Thymus (tissue), 11 donors: ENCODE results near the gene RAB40B. TPM values are rescaled to one million over a fixed set of nuclear protein-coding genes. Genes with fewer than 3 reads are reported as not detected.

ENCODE experiments used
- DNase-seq, 9 donors: peaks; one replicate each; pipeline ENCODE4 v3.0.0-alpha.2; 2013; ENCODE audit warnings: low spot score in 9 of 9, low read depth in 6 of 9, missing footprints in 1 of 9
- H3K27ac ChIP-seq, 2 donors: one replicate each; pipeline ENCODE4 v1.5.1; 2013; ENCODE audit warnings: control low read depth in 1 of 2, low read depth in 1 of 2, low read length in 1 of 2, mild to moderate bottlenecking in 1 of 2, moderate library complexity in 1 of 2
- H3K27me3 ChIP-seq, 2 donors: one replicate each; pipeline ENCODE4 v1.5.1; 2013; ENCODE audit warnings: low read length in 1 of 2; ENCODE audit not compliant: control insufficient read depth in 2 of 2, insufficient read depth in 1 of 2
- H3K36me3 ChIP-seq, 2 donors: one replicate each; pipeline ENCODE4 v1.5.1; 2013; ENCODE audit warnings: low read length in 1 of 2, mild to moderate bottlenecking in 1 of 2, moderate library complexity in 1 of 2; ENCODE audit not compliant: control insufficient read depth in 2 of 2, insufficient read depth in 2 of 2
- H3K4me1 ChIP-seq, 2 donors: one replicate each; pipeline ENCODE4 v1.5.1; 2013; ENCODE audit warnings: low read length in 2 of 2; ENCODE audit not compliant: control insufficient read depth in 2 of 2, insufficient read depth in 2 of 2
- H3K4me3 ChIP-seq, 2 donors: one replicate each; pipeline ENCODE4 v1.5.1; 2013; ENCODE audit warnings: low read length in 2 of 2, control low read depth in 1 of 2, mild to moderate bottlenecking in 1 of 2
- H3K9me3 ChIP-seq, 2 donors: one replicate each; pipeline ENCODE4 v1.5.1; 2013; ENCODE audit warnings: low read length in 1 of 2, mild to moderate bottlenecking in 1 of 2; ENCODE audit not compliant: control insufficient read depth in 2 of 2, insufficient read depth in 1 of 2
- WGBS: extraction: QIAGEN DNeasy Blood & Tissue Kit; methylation state at CpG from one replicate; pipeline ENCODE4 v1.1.7; 2013; 5-methylcytosine and 5-hydroxymethylcytosine counted together
- polyA plus RNA-seq: library from polyadenylated mRNA; stranded (reverse); fragments of 200-250 nt; gene quantifications from one replicate; pipeline ENCODE4 v1.2.3, GENCODE V29; 2013
- total RNA-seq: library from RNA; stranded (reverse); fragments of 120-200 nt; gene quantifications from one replicate; pipeline ENCODE4 v1.2.4, GENCODE V29; 2013
- donor health status: healthy.

Gene RAB40B
- total and polyA plus RNA-seq, 2 donors: 1.7 to 8.4 TPM

DNA sequence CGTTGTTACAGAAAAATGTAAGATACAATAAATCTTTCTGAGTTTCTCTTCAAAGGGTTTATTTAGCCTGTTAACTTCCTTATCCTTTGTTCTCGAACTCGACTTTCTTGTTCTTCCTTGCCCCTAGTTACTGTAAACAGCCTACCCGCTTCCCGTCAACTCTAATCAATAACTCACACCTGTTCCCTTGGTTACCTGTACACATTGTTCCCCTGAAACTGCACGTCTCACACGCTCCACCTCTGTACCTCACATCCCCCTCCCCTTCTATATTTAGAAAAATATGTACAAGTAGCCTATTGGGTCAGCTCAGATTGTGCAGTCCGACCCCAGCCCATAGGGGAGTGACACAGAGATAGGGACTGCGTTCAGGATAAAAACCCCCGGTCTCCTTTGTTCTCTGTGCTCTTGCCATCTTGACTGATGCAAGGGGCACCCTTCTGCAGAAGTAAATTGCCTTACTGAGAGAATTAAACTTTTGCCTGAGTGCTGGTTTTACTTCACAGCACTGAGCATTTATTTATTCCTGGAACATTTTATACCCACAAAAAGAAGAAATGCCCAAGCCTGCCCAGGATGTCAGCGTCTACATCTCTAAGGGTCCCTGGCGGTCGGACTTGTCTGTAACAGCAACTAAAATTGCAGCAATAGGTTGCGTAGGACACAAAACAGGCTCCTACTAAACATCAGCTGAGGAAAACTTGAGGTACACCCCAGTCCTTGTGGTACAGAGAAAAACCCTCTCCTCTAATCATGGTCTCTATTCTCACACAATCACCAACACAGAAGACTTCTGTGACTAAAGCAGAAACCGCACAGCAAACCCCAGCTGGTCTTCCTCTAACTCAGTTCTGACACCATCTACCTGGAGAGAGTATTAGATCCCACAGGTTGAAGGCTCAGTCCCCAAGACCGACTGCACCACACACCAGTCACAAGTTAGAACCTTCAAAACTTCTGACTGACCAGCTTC lies 61.6 kb downstream of the RAB40B start:
- no peaks in the 10 kb centered on the region for H3K4me1 ChIP-seq
- peaks cover 0 to 8% of the 10 kb centered on the region in 2 donors for H3K9me3 ChIP-seq
- H3K27ac ChIP-seq: no peak overlapping the region
- H3K27me3 ChIP-seq: no peaks in the 10 kb centered on the region
- H3K4me3 ChIP-seq: no peak overlapping the region
- no peak for DNase-seq
- H3K36me3 ChIP-seq: peaks cover 48 to 50% of the 10 kb centered on the region in 2 donors
- 95% methylated on average over 16 of the region's 16 CpGs for WGBS

DNA sequence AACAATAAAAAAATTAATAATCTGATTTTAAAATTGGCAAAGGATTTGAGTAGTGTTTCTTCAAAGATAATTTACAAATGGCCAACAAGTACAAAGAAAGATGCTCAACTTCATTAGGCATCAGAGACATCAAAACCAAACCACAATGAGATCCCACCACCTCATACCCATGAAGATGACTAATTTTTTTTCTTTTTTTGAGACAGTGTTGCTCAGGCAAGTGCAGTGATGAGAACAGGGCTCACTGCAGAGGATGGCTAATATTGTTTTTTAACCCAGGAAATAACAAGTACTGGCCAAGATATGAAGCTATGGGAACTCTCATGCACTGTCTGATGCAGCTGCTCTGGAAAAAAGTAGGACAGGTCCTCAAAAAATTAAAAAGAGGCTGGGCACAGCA lies 65.2 kb downstream of the RAB40B start:
- no peak overlapping the region for H3K4me3 ChIP-seq
- peaks cover 47 to 53% of the 10 kb centered on the region in 2 donors for H3K36me3 ChIP-seq
- H3K27me3 ChIP-seq: no peaks in the 10 kb centered on the region
- no peaks in the 10 kb centered on the region for H3K4me1 ChIP-seq
- H3K27ac ChIP-seq: no peak overlapping the region
- H3K9me3 ChIP-seq: peaks cover 0 to 8% of the 10 kb centered on the region in 2 donors
- no peak for DNase-seq

DNA sequence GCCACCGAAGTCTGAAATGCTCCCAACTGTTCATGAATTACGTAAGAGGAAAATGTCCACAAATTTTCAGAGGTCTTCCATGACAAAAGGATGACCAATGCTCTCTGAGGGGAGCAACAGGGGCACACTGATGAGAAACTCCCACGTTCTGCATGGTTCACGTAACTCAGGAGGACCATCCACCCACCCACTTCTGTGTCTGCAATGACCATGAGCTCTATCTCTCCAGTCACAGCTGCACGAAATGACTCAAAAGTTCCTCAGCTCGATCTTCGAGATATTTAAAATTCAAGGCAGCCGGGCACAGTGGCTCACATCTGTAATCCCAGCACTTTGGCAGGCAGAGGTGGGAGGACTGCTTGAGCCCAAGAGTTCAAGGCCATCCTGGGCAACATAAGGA lies 66.0 kb downstream of the RAB40B start:
- peaks cover 49 to 55% of the 10 kb centered on the region in 2 donors for H3K36me3 ChIP-seq
- H3K27ac ChIP-seq: no peak overlapping the region
- DNase-seq: no peak
- no peak overlapping the region for H3K4me3 ChIP-seq
- 97% methylated on average over 8 of the region's 8 CpGs for WGBS
- H3K9me3 ChIP-seq: peaks cover 0 to 7% of the 10 kb centered on the region in 2 donors
- no peaks in the 10 kb centered on the region for H3K4me1 ChIP-seq
- H3K27me3 ChIP-seq: no peaks in the 10 kb centered on the region

DNA sequence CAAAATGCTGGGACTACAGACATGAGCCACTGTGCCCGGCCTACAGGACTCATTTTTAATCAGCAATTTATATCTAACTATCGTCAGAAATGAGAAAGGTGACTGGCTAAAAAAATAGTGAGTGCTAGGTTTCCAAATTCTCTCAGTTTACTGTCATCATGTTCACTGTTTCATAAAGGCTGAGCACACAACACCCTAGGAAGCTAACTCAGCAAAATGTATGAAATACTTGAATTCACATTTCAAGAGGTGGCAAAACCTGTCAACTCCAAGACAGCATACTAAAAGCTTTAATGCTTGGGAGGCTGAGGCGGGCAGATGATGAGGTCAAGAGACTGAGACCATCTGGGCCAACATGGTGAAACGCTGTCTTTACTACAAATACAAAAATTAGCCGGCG lies 67.0 kb downstream of the RAB40B start:
- Histone ChIP-seq H3K4me3 (no peak overlapping the region), H3K4me1 (no peaks in the 10 kb centered on the region), H3K36me3 (peaks cover 49 to 59% of the 10 kb centered on the region in 2 donors), H3K9me3 (no peaks in the 10 kb centered on the region), H3K27ac (no peak overlapping the region), H3K27me3 (no peaks in the 10 kb centered on the region)
- no peak for DNase-seq
- 65% methylated on average over 6 of the region's 6 CpGs for WGBS

DNA sequence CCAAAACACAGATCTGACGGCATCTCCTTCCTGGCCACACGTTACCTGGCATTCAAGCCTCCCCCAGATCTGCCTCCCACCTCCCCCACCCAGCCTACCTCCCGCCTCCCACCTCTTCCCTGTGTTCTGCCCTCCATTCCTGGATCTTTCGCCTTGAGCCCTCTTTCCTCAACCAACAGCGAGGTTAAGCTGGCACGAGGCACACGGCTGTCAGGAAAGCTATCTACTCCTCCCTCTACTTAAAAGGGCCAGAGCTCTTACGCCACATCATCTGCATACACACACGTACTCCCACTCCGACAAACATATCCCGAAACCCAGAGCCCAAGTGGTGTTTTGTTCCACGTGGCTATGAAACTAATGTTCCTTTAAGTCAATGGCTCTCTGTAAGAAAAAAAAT lies 68.3 kb downstream of the RAB40B start:
- 97% methylated on average over 12 of the region's 12 CpGs for WGBS
- Histone ChIP-seq H3K36me3 (peaks cover 58 to 62% of the 10 kb centered on the region in 2 donors), H3K4me1 (no peaks in the 10 kb centered on the region), H3K27me3 (no peaks in the 10 kb centered on the region), H3K27ac (no peak overlapping the region), H3K4me3 (no peak overlapping the region), H3K9me3 (no peaks in the 10 kb centered on the region)
- no peak for DNase-seq

DNA sequence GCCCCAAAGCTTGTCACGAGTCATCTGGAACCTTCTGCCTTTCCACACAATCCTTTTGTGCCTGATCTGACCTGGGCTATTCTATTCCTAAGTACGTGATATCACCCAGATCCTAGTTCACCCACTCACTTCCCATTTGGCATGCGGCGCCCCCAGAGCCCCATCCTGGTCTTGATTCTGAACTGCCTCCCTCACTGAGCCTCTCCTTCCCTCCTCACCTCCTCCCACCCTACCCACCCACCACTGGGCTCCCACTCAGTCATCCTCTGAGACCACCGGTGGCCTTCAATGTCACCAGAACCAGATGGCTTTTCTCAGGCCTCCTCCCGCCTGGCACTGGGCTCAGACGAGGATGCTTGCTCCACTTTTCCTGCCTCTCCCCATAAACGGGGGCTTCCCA lies 68.8 kb downstream of the RAB40B start:
- DNase-seq: no peak
- H3K9me3 ChIP-seq: no peaks in the 10 kb centered on the region
- H3K36me3 ChIP-seq: peaks cover 62 to 66% of the 10 kb centered on the region in 2 donors
- WGBS: 97% methylated on average over 8 of the region's 8 CpGs
- H3K27me3 ChIP-seq: no peaks in the 10 kb centered on the region
- no peak overlapping the region for H3K4me3 ChIP-seq
- H3K27ac ChIP-seq: no peak overlapping the region
- H3K4me1 ChIP-seq: no peaks in the 10 kb centered on the region

DNA sequence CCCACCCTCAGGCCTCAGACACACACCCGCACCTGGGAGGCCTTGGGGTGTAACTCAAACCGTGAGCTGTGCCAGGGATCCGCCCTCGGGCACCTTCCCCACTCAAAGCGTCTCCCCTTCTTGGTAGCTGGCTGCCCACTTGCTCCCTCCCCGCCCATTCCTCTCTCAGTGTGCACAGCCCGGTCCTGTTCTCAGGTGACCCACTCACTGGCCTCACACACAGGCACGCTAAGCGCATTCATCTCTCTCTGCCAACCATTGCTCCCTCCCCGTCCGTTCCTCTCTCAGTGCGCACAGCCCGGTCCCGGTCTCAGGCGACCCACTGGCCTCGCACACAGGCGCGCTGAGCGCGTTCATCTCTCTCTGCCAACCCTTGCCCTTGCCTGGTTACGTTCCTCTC lies 71.1 kb downstream of the RAB40B start:
- no peak for DNase-seq
- Histone ChIP-seq H3K9me3 (no peaks in the 10 kb centered on the region), H3K36me3 (peaks cover 62% of the 10 kb centered on the region in 2 donors), H3K27me3 (no peaks in the 10 kb centered on the region), H3K27ac (no peak overlapping the region), H3K4me1 (no peaks in the 10 kb centered on the region), H3K4me3 (no peak overlapping the region)
- 97% methylated on average over 21 of the region's 21 CpGs for WGBS

DNA sequence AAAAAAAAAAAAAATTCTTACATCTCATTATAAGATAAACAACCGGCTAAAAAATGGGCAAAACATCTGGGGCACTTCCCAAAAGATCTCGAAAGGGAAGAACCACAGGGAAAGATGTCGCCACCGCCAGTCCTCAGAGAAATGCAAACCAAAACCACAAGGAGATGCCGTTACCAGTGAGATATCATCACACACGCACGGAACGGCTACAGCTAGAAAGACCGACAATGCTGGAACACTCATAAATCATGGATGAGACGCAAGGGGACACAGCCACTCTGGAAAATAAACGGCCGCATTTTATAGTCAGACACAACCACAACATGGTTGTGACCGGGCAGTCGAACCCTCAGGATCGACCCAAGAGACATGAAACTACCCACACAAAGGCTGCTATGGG lies 74.8 kb downstream of the RAB40B start:
- no peak for DNase-seq
- Histone ChIP-seq H3K9me3 (no peaks in the 10 kb centered on the region), H3K27ac (no peak overlapping the region), H3K4me1 (no peaks in the 10 kb centered on the region), H3K36me3 (peaks cover 70 to 72% of the 10 kb centered on the region in 2 donors), H3K4me3 (no peak overlapping the region), H3K27me3 (no peaks in the 10 kb centered on the region)
- 95% methylated on average over 15 of the region's 15 CpGs for WGBS

DNA sequence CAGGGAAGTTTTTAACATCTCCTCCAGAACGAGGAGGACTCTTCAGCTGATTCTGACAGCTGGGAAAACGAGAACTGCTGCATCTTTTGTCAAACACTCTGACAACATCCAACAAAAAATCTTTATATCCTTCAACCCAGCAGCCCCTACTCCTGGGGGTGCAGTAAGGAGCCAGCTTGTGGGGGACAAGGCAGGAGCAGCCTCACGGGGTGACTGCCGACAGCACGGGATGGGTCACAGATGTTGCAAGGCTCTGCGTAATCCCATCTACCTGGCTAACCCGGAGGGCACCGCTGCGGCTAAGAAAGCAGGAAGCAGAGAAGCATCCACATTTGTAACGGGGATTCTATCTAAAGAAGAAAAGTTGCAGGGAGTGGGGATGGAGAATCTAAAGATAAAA lies 78.9 kb downstream of the RAB40B start:
- H3K4me1 ChIP-seq: no peaks in the 10 kb centered on the region
- H3K27ac ChIP-seq: no peak overlapping the region
- peaks cover 76 to 81% of the 10 kb centered on the region in 2 donors for H3K36me3 ChIP-seq
- H3K9me3 ChIP-seq: peaks cover 0 to 5% of the 10 kb centered on the region in 2 donors
- H3K4me3 ChIP-seq: no peak overlapping the region
- no peak for DNase-seq
- 88% methylated on average over 10 of the region's 10 CpGs for WGBS
- H3K27me3 ChIP-seq: no peaks in the 10 kb centered on the region
